Measurements from ENCODE around the gene RSBN1. TPM values are rescaled to one million over a fixed set of nuclear protein-coding genes. Genes with fewer than 3 reads are reported as not detected.

Gene RSBN1
- total and polyA plus RNA-seq, 2 experiments from 2014 or later: 12.8 to 20.3 TPM

DNA sequence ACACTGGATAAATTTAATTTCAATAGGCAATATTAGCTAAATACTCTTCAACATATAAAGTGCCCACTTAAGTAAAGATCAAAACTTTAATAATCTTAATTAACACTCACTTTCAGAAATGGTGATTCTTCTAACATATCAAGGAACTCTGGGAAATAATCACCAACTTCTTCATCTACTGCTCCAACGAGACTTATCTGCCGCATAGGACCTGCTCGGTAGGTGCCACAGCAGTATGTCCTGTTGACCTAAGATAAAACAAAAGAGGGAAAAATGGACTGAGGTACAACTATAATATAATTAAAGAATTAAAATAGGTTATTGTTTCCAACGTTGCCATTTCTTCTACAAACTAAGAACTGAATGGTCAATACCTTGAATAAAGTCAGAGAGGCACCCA, 34.7 kb downstream of the RSBN1 start:
- H3K9me3 ChIP-seq (ENCODE audit: low read depth): no peaks in the 10 kb centered on the region
- H3K36me3 ChIP-seq (replicated peaks; ENCODE audit: insufficient read depth, low read depth): no peaks in the 10 kb centered on the region
- no peaks in the 10 kb centered on the region for H3K9me2 ChIP-seq (replicated peaks; ENCODE audit: insufficient read depth)
- H3K79me2 ChIP-seq: peaks cover 53% of the 10 kb centered on the region
- TF ChIP-seq, protein P1, sequence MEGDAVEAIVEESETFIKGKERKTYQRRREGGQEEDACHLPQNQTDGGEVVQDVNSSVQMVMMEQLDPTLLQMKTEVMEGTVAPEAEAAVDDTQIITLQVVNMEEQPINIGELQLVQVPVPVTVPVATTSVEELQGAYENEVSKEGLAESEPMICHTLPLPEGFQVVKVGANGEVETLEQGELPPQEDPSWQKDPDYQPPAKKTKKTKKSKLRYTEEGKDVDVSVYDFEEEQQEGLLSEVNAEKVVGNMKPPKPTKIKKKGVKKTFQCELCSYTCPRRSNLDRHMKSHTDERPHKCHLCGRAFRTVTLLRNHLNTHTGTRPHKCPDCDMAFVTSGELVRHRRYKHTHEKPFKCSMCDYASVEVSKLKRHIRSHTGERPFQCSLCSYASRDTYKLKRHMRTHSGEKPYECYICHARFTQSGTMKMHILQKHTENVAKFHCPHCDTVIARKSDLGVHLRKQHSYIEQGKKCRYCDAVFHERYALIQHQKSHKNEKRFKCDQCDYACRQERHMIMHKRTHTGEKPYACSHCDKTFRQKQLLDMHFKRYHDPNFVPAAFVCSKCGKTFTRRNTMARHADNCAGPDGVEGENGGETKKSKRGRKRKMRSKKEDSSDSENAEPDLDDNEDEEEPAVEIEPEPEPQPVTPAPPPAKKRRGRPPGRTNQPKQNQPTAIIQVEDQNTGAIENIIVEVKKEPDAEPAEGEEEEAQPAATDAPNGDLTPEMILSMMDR (IDR thresholded peaks at IDR 0.05; ENCODE audit: poor library complexity): no peak
- TF ChIP-seq EZH2 (IDR thresholded peaks at IDR 0.05; ENCODE audit: borderline replicate concordance): no peak
- TF ChIP-seq EZH2phosphoT487 (IDR thresholded peaks at IDR 0.05; ENCODE audit: low read depth, severe bottlenecking, unreplicated experiment): no peak
- H2AFZ ChIP-seq: no peak overlapping the region
- H3K27ac ChIP-seq: no peak overlapping the region
- no peaks in the 10 kb centered on the region for H3K27me3 ChIP-seq
- WGBS (ENCODE audit: low lambda C conversion rate, missing lambda C conversion rate): 91% methylated on average over 4 of the region's 4 CpGs
- H3K4me2 ChIP-seq: no peak overlapping the region
- H4K20me1 ChIP-seq (ENCODE audit: insufficient read depth, poor library complexity, severe bottlenecking): no peaks in the 10 kb centered on the region
- no peak for DNase-seq (ENCODE audit: low spot score)
- no peak overlapping the region for H3K4me3 ChIP-seq
- no peaks in the 10 kb centered on the region for H3K4me1 ChIP-seq (ENCODE audit: insufficient read depth)

DNA sequence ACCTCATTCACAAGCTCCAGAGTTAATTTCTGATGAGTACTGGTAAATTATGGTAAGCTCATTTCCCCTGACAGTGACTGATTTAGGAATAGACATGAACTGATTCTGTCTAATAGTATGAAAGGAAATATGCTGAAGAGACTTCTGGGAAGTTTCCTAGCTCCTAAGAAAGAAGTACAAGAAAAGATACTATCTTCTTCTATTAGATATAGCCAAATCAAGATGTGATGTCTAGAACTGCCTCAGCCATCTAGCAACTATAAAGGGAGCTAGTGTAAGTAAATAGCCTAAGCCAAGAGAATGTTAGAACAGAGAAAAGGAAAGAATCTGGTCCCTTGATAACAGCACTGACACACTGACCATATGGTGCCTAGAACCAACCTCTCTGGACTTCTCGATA, 42.2 kb downstream of the RSBN1 start:
- Histone ChIP-seq H4K20me1 (ENCODE audit: insufficient read depth, poor library complexity, severe bottlenecking) (no peaks in the 10 kb centered on the region), H3K36me3 (replicated peaks; ENCODE audit: insufficient read depth, low read depth) (no peaks in the 10 kb centered on the region), H3K4me3 (no peak overlapping the region), H3K27me3 (no peaks in the 10 kb centered on the region), H3K27ac (no peak overlapping the region), H3K9me3 (ENCODE audit: low read depth) (no peaks in the 10 kb centered on the region), H3K4me1 (ENCODE audit: insufficient read depth) (peaks cover 4% of the 10 kb centered on the region), H3K4me2 (no peak overlapping the region), H3K79me2 (peaks cover 24% of the 10 kb centered on the region), H3K9me2 (replicated peaks; ENCODE audit: insufficient read depth) (no peaks in the 10 kb centered on the region), H2AFZ (no peak overlapping the region)
- no peak for TF ChIP-seq EZH2phosphoT487 (IDR thresholded peaks at IDR 0.05; ENCODE audit: low read depth, severe bottlenecking, unreplicated experiment)
- no peak for TF ChIP-seq EZH2 (IDR thresholded peaks at IDR 0.05; ENCODE audit: borderline replicate concordance)
- TF ChIP-seq, protein P1 (IDR thresholded peaks at IDR 0.05; ENCODE audit: poor library complexity): no peak
- 95% methylated on average over 1 of the region's 1 CpG for WGBS (ENCODE audit: low lambda C conversion rate, missing lambda C conversion rate)
- DNase-seq (ENCODE audit: low spot score): no peak

- H2AFZ ChIP-seq: no peak overlapping the region
- no peak overlapping the region for H3K4me2 ChIP-seq
- no peaks in the 10 kb centered on the region for H3K27me3 ChIP-seq
- TF ChIP-seq EZH2phosphoT487 (IDR thresholded peaks at IDR 0.05; ENCODE audit: low read depth, severe bottlenecking, unreplicated experiment) (no peak), EZH2 (IDR thresholded peaks at IDR 0.05; ENCODE audit: borderline replicate concordance) (no peak)
- TF ChIP-seq, protein P1 (IDR thresholded peaks at IDR 0.05; ENCODE audit: poor library complexity): no peak
- no peaks in the 10 kb centered on the region for H3K9me3 ChIP-seq (ENCODE audit: low read depth)
- no peaks in the 10 kb centered on the region for H3K9me2 ChIP-seq (replicated peaks; ENCODE audit: insufficient read depth)
- no peak overlapping the region for H3K27ac ChIP-seq
- no peak for DNase-seq (ENCODE audit: low spot score)
- no peaks in the 10 kb centered on the region for H3K36me3 ChIP-seq (replicated peaks; ENCODE audit: insufficient read depth, low read depth)
- H4K20me1 ChIP-seq (ENCODE audit: insufficient read depth, poor library complexity, severe bottlenecking): no peaks in the 10 kb centered on the region
- H3K4me3 ChIP-seq: no peak overlapping the region
- H3K79me2 ChIP-seq: peaks cover 26% of the 10 kb centered on the region
- peaks cover 4% of the 10 kb centered on the region for H3K4me1 ChIP-seq (ENCODE audit: insufficient read depth)
Observed at GRCh38 chr1:113769601-113769970, 42.7 kb downstream of the RSBN1 start.

Measured in hepatocyte (in vitro differentiated cells).